KBM-7 (cell line): ENCODE results near the gene CYFIP1.

ENCODE experiments used
- DNase-seq: peaks from one replicate; pipeline ENCODE4 v3.0.0-alpha.2; 2015
- in situ Hi-C: fragments of 300-500 bp; cut with MboI; formaldehyde crosslinking; loops from 2 replicates; pipeline ENCODE4 v1.14.3; 2020; ENCODE audit warnings: low sequenced_read_pairs, low pct_unique_long_range_greater_than_20kb, mixed read lengths

Gene CYFIP1

DNA sequence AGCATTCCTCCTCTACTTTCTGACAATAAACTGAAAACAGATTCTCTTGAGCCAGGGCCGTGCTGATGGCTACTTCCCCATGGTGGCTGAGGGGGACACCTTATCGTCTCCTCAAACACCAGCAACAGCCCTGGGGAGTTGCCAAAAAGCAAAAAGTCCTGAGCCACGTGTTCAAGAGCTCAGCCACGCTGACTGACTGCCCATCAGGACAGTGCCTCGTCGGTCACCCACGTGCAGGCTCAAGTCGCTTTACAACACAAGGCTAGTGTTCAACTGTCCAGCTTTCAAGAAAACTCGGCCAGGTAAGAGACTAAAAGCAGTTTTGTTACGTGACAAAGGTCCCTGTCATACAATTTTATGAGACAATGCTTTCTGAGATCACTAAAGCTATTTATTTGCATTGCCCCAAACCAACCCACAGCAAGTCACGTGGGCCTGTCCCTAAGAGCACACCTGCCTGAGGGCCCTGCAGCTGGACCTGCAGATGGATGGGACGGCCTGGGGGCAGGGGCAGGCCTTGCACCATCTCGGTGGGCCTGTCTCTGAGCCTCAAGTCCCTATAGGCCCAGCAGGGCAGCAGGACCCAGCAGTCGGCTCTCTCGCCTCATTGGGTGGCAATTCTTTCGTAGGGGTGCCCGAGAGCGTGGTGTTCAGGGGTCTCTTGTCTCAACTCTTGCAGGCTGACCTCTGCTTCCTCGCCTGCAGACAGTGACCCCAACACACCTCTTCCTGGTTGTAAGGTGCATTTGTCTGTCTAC lies 99.0 kb downstream of the CYFIP1 start:
- DNase-seq = no peak
- in situ Hi-C loops = no loop called here

DNA sequence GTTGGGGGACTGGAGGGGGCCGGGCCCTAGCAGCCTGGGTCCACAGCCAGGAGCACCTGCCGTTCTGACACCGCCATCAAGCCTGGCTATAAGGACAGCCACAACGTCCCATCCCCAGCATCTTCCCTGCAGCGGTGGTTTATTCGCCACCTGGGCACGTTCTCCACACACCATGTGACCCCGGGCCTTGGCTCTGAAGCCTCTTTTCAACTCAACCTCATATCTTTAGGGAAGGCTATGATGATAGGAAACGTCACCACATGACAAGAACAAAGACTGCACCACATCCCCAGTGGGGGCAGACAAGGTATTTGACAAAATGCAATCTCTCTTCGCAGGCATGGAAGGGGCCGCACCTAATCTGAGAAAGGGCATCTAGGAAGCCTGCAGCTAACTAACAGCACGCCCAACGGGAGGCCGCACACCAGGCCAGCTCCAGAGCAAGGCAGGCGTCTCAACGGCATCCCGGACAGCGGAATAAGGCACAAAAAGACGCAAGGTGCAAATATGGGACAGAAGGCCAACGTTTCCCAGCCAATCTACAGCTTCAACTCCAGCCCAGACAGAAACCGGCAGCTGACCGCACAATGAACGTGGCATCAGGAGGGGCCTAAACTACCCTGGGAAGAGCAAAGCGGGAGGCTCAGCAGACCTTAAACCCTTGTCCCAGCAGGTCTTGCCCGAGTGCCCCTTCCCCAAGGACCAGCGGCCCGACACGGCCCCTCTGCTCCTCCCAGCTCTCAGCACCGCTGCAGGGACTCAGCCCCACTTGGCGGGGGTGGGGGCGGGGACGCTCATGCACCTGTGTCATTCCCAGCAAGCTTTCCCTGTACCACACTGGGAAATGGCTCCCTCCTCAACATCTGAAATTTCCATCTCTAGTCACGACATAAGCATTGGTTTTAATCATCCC lies 99.8 kb downstream of the CYFIP1 start:
- no peak for DNase-seq
- in situ Hi-C loops = no loop called here

GRCh38 chr15:22878103-22878502 lies 102.1 kb downstream of the CYFIP1 start:
- in situ Hi-C loops = no loop called here
- no peak for DNase-seq

DNA sequence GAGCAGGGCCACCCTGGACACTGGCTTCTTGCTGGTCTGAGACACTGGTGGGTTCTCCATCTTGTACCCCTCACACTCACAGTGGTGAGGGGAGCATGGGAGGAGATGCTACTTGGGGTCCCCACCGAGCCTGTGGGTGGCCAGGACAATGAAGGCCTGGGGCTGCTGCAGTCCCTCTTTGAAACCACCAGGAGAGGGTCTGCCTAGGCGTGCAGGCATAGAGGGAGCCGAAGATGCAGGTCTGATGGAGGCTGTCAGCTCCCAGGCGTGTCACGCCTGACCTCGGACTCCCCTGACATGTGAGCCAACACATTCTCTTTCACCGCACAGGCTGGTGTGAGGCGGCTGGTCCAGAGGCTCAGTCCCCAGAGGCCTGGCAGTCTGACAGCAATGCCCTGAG lies 102.6 kb downstream of the CYFIP1 start:
- DNase-seq = no peak
- in situ Hi-C loops = no loop called here

DNA sequence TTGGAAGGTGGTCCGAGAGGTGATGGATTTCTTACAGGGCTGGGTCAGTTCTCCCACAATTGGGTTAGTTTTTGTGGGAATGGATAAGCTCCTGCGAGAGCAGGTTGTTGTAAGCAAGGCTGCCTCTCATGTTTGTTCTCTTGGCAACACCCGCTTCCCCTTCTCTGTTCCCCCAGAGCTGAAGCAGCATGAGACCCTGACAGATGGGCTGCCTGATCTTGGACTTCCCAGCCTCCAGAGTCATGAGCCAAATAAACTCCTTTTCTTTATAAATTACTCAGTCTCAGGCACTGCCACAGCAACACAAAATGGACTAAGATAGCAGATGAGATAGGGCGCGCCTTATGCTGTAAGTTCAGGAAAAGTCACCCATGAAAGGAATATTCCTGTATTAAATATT lies 103.1 kb downstream of the CYFIP1 start:
- DNase-seq = no peak
- in situ Hi-C loops = no loop called here

- DNase-seq = no peak
- in situ Hi-C loops = no loop called here
These were observed 105.2 kb downstream of the CYFIP1 start for GRCh38 chr15:22874966-22875365.

DNA sequence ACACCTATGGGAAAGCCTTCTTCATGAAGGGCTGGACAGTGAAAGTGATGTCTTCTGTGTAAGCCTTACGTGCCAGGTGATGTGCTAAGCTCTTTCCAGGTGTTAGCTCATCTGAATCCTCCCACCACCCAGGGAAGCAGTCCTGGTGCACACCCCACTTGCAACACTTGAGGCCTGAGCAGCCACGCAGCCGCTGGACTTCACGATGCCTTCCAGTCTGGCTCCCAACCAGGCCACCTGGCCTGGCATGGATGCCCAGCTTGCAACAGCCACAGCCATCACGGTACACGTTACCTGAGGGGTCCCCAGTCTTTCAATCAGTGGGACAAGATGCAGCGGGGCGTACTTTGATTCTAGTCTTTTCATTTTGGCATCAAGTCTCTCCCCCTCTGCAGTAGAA lies 105.9 kb downstream of the CYFIP1 start:
- no peak for DNase-seq
- in situ Hi-C loops = no loop called here

GRCh38 chr15:22873841-22874240 lies 106.3 kb downstream of the CYFIP1 start:
- in situ Hi-C loops = no loop called here
- no peak for DNase-seq

DNA sequence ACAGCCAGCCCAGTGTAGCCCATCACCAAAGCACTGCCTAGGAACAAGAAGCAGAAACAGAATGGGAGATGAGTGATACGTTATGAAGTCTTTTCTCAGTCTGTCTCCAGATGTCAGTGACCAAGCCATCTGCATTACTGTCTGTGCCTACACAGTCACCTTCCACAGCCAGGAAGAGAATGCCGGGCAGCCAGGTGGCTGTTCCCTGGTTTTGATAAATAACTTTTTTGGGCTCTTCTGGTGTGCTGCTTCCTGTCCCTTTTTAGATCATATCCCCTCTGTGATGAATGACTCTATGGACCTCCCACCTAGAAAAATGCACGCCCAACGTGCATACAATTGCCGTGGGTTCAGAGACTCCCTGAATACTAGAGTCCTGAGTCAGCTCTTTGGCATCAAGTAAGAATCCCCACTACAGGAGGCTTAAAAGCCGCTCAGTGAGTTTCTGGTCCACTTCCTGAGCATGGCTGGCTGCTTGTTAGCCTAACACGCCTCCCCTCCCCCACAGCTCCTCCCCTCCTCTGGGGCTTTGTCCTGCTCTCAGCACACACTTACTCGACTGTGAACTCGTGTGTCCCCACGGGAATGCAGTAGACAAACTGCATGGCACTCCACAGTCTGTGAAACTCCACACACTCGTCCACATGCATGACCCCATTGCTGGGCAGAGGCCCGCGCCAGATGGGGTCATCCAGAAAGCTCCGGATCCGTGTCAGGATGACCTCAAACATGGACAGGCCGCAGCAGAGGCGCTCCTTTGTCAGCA lies 107.0 kb downstream of the CYFIP1 start:
- in situ Hi-C loops = no loop called here
- no peak for DNase-seq

DNA sequence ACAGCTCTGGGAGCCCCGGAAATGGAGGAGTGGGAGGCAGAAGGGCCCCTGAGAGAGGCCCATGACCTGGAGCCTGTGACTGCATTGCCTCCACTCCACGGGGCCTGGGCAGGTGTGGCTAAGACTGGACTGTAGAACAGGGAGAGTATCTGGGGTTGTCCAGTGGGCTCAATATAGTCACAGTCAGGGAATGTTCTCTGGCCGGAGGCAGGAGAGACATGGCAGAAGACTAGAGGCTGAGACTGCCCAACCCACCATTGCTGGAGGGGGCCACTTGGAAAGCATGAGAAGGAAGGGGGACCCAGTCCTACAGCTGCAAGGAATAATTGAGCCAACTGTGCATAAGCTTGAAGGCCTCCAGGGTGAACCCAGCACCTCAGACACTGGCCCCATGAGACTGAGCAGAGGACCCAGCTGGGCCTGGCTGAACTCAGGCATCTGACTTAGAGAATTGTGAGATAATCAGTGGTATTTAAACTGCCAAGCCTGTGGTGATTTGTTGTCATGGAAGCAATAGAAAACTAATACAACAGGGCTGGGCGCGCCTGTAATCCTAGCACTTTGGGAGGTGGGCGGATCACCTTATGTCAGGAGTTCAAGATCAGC lies 108.6 kb downstream of the CYFIP1 start:
- in situ Hi-C loops = no loop called here
- no peak for DNase-seq

GRCh38 chr15:22870865-22871264 lies 109.3 kb downstream of the CYFIP1 start:
- in situ Hi-C loops = no loop called here
- no peak for DNase-seq

DNA sequence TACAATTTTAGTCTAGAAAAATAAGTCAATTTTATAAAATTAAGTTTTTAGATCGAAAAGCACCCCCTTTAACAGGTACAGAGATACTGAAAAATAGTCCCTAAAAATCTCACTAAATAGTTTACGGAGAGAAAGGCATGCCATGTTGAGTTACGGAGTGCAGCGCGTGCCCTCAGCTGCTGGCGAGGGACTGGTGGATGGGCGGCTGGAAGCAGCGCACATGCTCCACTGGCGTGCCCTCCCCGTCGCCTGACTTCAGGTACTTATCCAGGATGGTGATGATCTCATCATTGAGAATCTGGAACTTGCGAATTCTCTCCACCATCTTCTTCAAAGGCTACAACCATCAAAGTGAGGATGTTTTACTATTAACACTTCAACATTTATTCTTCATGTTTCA lies 110.3 kb downstream of the CYFIP1 start:
- in situ Hi-C loops = no loop called here

GRCh38 chr15:22868928-22869327 lies 111.2 kb downstream of the CYFIP1 start:
- in situ Hi-C loops = no loop called here
- no peak for DNase-seq

More for the DNA sequence above, 110.3 kb downstream of the CYFIP1 start:
- no peak for DNase-seq

DNA sequence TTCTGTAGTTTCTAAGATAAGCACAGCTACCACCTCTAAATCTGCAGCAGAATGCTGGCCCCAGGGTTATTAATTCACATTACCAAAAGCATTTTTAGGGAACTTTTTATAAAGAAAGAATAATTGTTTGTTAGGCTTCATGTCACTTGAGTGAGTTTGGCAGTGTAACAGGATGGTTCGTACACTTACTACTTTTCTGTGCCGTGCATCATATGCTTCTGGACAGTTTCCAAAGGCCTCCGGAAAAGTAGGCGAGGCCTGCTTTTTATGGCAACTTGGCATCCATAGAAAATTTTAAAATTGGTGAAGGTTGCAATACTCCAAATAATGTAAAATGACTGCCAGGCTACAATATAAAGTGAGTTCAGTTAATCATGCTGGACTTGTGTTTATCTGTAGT lies 111.7 kb downstream of the CYFIP1 start:
- in situ Hi-C loops = no loop called here
- DNase-seq = no peak

GRCh38 chr15:22867886-22868285 lies 112.3 kb downstream of the CYFIP1 start:
- in situ Hi-C loops = no loop called here
- no peak for DNase-seq

- in situ Hi-C loops = no loop called here
- DNase-seq = no peak
These were observed 114.1 kb downstream of the CYFIP1 start for GRCh38 chr15:22866079-22866478.

- in situ Hi-C loops = no loop called here
- DNase-seq = no peak
These were observed 116.8 kb downstream of the CYFIP1 start for GRCh38 chr15:22863356-22863755.

DNA sequence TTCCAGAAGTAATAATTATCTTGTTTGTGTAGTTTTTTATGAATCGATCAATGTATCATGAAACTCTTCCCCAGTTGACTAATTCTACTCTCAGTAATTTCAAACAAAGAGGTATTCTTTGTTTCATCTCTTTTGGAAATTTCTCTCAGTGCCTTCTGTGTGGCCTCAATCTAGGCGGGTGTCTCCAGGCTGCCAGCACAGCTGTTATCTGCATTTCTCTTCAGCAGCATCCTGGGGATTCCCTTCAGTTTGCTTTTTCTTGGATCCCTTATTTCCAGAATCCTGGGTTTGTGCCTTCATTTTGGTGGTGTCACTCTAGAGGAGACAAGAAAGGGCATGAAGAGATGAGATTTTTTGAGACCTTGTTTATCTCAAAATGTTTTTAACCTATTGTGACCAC lies 119.0 kb downstream of the CYFIP1 start:
- DNase-seq = no peak
- in situ Hi-C loops = no loop called here

DNA sequence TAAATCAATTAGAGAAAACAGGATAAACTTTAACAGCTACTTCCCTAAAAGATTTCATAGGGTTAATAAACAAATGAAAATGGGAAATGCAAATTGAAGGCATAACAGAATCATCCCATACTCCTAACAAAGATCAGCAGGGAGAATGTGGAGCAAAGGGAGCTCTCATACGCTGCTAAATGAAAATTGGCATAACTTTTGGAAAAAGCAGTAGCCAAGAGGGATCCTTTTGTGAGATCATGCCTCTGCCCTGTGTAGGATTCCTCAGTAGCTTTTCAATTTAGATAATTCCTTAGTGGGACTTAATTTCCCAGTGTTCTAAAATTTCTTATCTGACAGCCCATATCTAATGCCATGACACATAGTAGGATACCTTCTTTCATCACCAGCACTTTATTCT lies 123.5 kb downstream of the CYFIP1 start:
- in situ Hi-C loops = loop anchor here (10.0 kb wide), 1 partner anchor 62 kb away; no protein-coding TSS in a partner anchor
- no peak for DNase-seq
